ENCODE results near the gene ALK. TPM values are rescaled to one million over a fixed set of nuclear protein-coding genes. Genes with fewer than 3 reads are reported as not detected.

The ALK gene
- polyA plus RNA-seq, 2 of the 4 experiments (the other 2 are of a cell fraction), result not detected

DNA sequence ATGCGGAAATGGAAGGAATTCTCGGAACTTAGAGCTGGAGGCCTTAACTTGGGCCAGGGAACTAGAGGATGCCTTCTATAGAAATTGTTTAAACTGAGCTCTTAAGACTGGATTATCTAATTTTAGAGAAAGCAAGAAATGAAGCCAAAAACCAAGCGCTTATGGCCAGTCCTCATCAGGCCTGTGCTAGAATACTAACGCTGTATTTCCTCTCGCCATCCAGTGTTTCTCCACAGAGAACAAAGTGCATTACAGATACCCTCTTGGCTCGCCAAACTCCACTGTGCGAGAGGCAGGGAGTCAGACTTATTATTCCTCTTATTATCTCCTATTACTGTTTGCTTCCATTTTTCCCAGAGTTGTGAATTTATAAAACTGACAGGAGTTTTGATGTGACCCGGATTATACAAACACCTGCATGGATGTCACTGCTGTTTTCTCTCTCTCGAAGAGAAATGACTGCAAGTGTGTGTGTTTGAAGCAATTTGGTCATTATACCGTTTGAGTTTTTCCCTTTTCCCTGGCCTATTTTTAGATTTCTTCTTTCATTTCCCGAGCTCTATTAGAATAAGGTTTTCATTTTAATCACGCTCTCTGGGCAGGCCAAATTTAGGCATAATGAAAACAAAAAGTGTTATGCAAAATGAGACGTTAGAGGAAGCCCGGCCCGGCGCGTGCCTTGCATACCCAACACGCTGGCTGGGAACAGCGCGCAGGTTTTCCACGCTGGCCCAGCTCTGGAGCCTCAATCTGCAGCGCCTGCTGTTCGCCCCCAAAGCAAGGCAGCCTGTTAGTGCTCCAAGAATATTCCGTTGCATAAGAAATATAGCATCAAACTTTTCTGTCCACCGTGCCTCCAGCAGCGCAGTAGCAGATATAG lies 103.3 kb downstream of the ALK start:
- TF ChIP-seq GATA3 (IDR thresholded peaks at IDR 0.05; ENCODE audit: borderline replicate concordance) (no peak), PHF8 (IDR thresholded peaks at IDR 0.05; ENCODE audit: borderline replicate concordance, low read depth) (no peak), JUN (IDR thresholded peaks at IDR 0.05) (no peak), ESRRA (IDR thresholded peaks at IDR 0.05; ENCODE audit: borderline replicate concordance, low read length) (no peak), HOXA7 (CRISPR knock-in tag; IDR thresholded peaks at IDR 0.05) (no peak), RNF2 (IDR thresholded peaks at IDR 0.05; ENCODE audit: borderline replicate concordance, low read depth) (no peak), JUNB (IDR thresholded peaks at IDR 0.05) (no peak), SMC3 (IDR thresholded peaks at IDR 0.05) (no peak), NR3C1 (IDR thresholded peaks at IDR 0.05) (no peak), RAD21 (conservative IDR thresholded peaks at IDR 0.05 in 1 of 2, IDR thresholded peaks at IDR 0.05 in 1 of 2) (no peak), RARB (CRISPR knock-in tag; IDR thresholded peaks at IDR 0.05) (no peak), NFE2L2 (conservative IDR thresholded peaks at IDR 0.05; ENCODE audit: low read length) (no peak), HEYL (CRISPR knock-in tag; IDR thresholded peaks at IDR 0.05) (no peak)
- TF ChIP-seq, protein P1, sequence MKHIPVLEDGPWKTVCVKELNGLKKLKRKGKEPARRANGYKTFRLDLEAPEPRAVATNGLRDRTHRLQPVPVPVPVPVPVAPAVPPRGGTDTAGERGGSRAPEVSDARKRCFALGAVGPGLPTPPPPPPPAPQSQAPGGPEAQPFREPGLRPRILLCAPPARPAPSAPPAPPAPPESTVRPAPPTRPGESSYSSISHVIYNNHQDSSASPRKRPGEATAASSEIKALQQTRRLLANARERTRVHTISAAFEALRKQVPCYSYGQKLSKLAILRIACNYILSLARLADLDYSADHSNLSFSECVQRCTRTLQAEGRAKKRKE (CRISPR knock-in tag; IDR thresholded peaks at IDR 0.05; ENCODE audit: low read depth), result no peak
- TF ChIP-seq, protein P2, sequence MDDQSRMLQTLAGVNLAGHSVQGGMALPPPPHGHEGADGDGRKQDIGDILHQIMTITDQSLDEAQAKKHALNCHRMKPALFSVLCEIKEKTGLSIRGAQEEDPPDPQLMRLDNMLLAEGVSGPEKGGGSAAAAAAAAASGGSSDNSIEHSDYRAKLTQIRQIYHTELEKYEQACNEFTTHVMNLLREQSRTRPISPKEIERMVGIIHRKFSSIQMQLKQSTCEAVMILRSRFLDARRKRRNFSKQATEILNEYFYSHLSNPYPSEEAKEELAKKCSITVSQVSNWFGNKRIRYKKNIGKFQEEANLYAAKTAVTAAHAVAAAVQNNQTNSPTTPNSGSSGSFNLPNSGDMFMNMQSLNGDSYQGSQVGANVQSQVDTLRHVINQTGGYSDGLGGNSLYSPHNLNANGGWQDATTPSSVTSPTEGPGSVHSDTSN (IDR thresholded peaks at IDR 0.05), result no peak
- TF ChIP-seq, protein P3, sequence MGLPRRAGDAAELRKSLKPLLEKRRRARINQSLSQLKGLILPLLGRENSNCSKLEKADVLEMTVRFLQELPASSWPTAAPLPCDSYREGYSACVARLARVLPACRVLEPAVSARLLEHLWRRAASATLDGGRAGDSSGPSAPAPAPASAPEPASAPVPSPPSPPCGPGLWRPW (IDR thresholded peaks at IDR 0.05), result no peak
- 47% methylated on average over 26 of the region's 26 CpGs for WGBS (ENCODE audit: missing lambda C conversion rate)
- H3K4me3 ChIP-seq, result no peak overlapping the region
- no peaks in the 10 kb centered on the region; the same call in 2 of the 3 replicates for H3K9me3 ChIP-seq
- ChIA-PET POLR2A (no interaction called here), CTCF (interaction anchor here (1.1 to 1.3 kb wide), 2 partner anchors 9 to 231 kb away, joined by 3 read pairs; no protein-coding TSS in a partner anchor)
- no peak overlapping the region for H3K27ac ChIP-seq
- no peak overlapping the region for H3K4me2 ChIP-seq
- no peaks in the 10 kb centered on the region for H3K4me1 ChIP-seq
- ATAC-seq (no peak), DNase-seq (ENCODE audit: low read depth in 1 of 2, low spot score in 1 of 2) (no peak), FAIRE-seq (no peak)

DNA sequence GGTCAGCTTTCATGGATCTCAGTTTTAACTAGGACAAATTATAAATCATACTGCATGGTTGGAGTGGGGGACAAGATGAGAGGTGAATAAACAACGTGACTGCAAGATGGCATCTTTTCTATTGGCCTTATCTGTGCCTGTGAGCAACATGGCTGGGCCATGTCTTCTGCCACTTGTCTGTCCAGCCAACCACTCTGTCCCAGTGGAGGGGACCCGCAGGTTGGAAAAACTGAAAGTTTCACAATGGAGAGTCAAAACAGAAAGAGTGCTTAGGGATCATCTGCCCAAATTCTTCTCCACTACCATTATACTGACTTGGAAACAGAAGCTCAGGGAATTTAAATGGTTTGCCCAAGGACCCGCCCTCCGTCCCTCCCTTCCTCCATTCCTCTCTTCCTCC lies 104.1 kb downstream of the ALK start:
- ChIA-PET CTCF (interaction anchor here (1.0 to 1.3 kb wide), 4 partner anchors 10 to 739 kb away, joined by 3 to 5 read pairs (median 3); no protein-coding TSS in a partner anchor), POLR2A (no interaction called here)
- DNase-seq (ENCODE audit: low read depth in 1 of 2, low spot score in 1 of 2), result no peak
- Histone ChIP-seq H3K9me3 (no peaks in the 10 kb centered on the region), H3K4me2 (no peak overlapping the region), H3K4me3 (no peak overlapping the region), H3K4me1 (no peaks in the 10 kb centered on the region), H3K27ac (no peak overlapping the region)
- no peak for FAIRE-seq
- 29% methylated on average over 4 of the region's 4 CpGs for WGBS (ENCODE audit: missing lambda C conversion rate)
- TF ChIP-seq TFCP2L1 (CRISPR knock-in tag; IDR thresholded peaks at IDR 0.05), result no peak
- ATAC-seq, result no peak

DNA sequence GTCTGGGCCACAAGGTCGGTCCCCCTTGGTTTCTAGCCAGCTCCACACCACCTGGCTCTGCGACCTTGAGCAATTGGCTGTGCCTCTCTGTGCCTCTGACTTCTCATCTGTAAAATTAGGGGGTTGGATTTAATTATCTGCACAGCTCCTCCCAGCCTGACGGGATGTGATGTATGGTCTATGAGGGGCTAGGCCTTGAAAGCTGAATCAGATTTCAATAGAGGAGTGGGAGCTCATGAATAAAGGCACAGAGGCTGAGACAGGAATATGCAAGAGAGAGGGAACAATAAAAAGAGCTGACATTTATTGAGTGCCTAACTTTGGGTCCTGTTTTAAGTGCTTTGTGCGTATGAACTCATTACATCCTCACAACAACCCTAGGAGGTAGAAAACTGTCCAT lies 104.7 kb downstream of the ALK start:
- CTCF ChIA-PET, result interaction anchor here (0.7 to 1.3 kb wide), 4 partner anchors 9 to 738 kb away, joined by 3 to 5 read pairs (median 3); no protein-coding TSS in a partner anchor
- Histone ChIP-seq H3K9me3 (no peaks in the 10 kb centered on the region), H3K4me1 (no peaks in the 10 kb centered on the region), H3K27ac (no peak overlapping the region), H3K4me2 (no peak overlapping the region), H3K4me3 (no peak overlapping the region)
- 1% methylated on average over 4 of the region's 4 CpGs for WGBS (ENCODE audit: missing lambda C conversion rate)
- DNase-seq (ENCODE audit: low read depth in 1 of 2, low spot score in 1 of 2), result no peak
- POLR2A ChIA-PET, result no interaction called here
- no peak for ATAC-seq
- FAIRE-seq, result no peak
- no peak for TF ChIP-seq MYC (IDR thresholded peaks at IDR 0.05; ENCODE audit: borderline replicate concordance, low read length)
- TF ChIP-seq FOSL2 (IDR thresholded peaks at IDR 0.05), result no peak
- no peak for TF ChIP-seq FOSL2 (CRISPR knock-in tag; IDR thresholded peaks at IDR 0.05)
- no peak for TF ChIP-seq CHD2 (IDR thresholded peaks at IDR 0.05; ENCODE audit: low read length, partially characterized antibody)
- no peak for TF ChIP-seq CHD4 (IDR thresholded peaks at IDR 0.05; ENCODE audit: borderline replicate concordance)
- no peak for TF ChIP-seq JUN (IDR thresholded peaks at IDR 0.05)
- TF ChIP-seq TP53 (CRISPR knock-in tag; IDR thresholded peaks at IDR 0.05), result no peak
- TF ChIP-seq SREBF2 (IDR thresholded peaks at IDR 0.05), result no peak
- no peak for TF ChIP-seq CBX2 (IDR thresholded peaks at IDR 0.05; ENCODE audit: borderline replicate concordance, low read depth)
- TF ChIP-seq FOXS1 (CRISPR knock-in tag; IDR thresholded peaks at IDR 0.05), result no peak

Measured in A549 (cell line).